WTC11 (cell line): ENCODE results near the gene STRIT1. TPM values are rescaled to one million over a fixed set of nuclear protein-coding genes. Genes with fewer than 3 reads are reported as not detected.

ENCODE experiments used
- ATAC-seq: fragments of 200-7000 bp; cut with Tn5 transposase; 2 replicates; pipeline ENCODE4 v1.10.0; 2021; ENCODE audit warnings: mild to moderate bottlenecking, moderate library complexity
- CTCF ChIA-PET: fragments of 300-600 bp; sonication (Branson Sonifier 250); formaldehyde crosslinking; loops from one replicate; lab custom pipeline; 2021; ENCODE audit warnings: antibody characterized with exemption; lab: Charles Lee
- POLR2A ChIA-PET: fragments of 350-600 bp; sonication (Branson Sonifier 250); formaldehyde crosslinking; loops from one replicate; lab custom pipeline; 2021; ENCODE audit warnings: antibody characterized with exemption; lab: Charles Lee
- DNase-seq: peaks from one replicate; pipeline ENCODE4 v3.0.0; 2021; ENCODE audit warnings: low spot score
- H3K27ac Mint-ChIP-seq: 2 replicates; pipeline ENCODE4 v1.8.0; 2021; ENCODE audit warnings: mixed read lengths
- H3K27me3 Mint-ChIP-seq: 2 replicates; pipeline ENCODE4 v1.8.0; 2021; ENCODE audit warnings: low read depth, mild to moderate bottlenecking, moderate library complexity, mixed read lengths
- H3K36me3 Mint-ChIP-seq: 2 replicates; pipeline ENCODE4 v1.8.0; 2021; ENCODE audit warnings: mixed read lengths
- H3K4me1 Mint-ChIP-seq: 2 replicates; pipeline ENCODE4 v1.8.0; 2022; ENCODE audit warnings: mixed read lengths
- H3K4me3 Mint-ChIP-seq: 2 replicates; pipeline ENCODE4 v1.8.0; 2021; ENCODE audit warnings: mild to moderate bottlenecking, moderate library complexity, mixed read lengths
- H3K9me3 Mint-ChIP-seq: 2 replicates; pipeline ENCODE4 v1.8.0; 2021; ENCODE audit warnings: mixed read lengths
- ELF4 ChIP-seq: sonication (generic); formaldehyde crosslinking; IDR thresholded peaks from 2 replicates; pipeline ENCODE4 v1.8.1; 2022; ENCODE audit warnings: low read depth, mild to moderate bottlenecking, moderate library complexity, missing genetic modification reagents
- ETV6 ChIP-seq: sonication (generic); formaldehyde crosslinking; IDR thresholded peaks from 2 replicates; pipeline ENCODE4 v1.8.1; 2022; ENCODE audit warnings: mild to moderate bottlenecking, missing genetic modification reagents
- FOXJ3 ChIP-seq: sonication (generic); formaldehyde crosslinking; IDR thresholded peaks from 2 replicates; pipeline ENCODE4 v1.9.0; 2021; ENCODE audit warnings: missing genetic modification reagents, mild to moderate bottlenecking, borderline replicate concordance
- FOXK1 ChIP-seq: sonication (generic); formaldehyde crosslinking; IDR thresholded peaks from 2 replicates; pipeline ENCODE4 v1.8.0; 2022; ENCODE audit warnings: mild to moderate bottlenecking, moderate library complexity, missing genetic modification reagents
- JAZF1 ChIP-seq: fragments of 250-450 bp; sonication (Bioruptor Pico); IDR thresholded peaks from 2 replicates; pipeline ENCODE4 v1.9.0; 2021; ENCODE audit warnings: moderate library complexity, mild to moderate bottlenecking, inconsistent platforms
- PRRX2 ChIP-seq: fragments of 250-450 bp; sonication (Bioruptor Pico); IDR thresholded peaks from 2 replicates; pipeline ENCODE4 v1.8.0; 2021; ENCODE audit warnings: mild to moderate bottlenecking
- ZNF121 ChIP-seq: sonication (generic); formaldehyde crosslinking; IDR thresholded peaks from 2 replicates; pipeline ENCODE4 v1.8.0; 2023; ENCODE audit warnings: missing genetic modification reagents
- ZNF138 ChIP-seq: sonication (generic); formaldehyde crosslinking; conservative IDR thresholded peaks from 2 replicates; pipeline ENCODE4 v1.8.1; 2022; ENCODE audit warnings: mild to moderate bottlenecking, moderate library complexity, missing genetic modification reagents
- total RNA-seq: library from RNA; stranded (reverse); gene quantifications from 3 replicates; pipeline ENCODE4 v1.2.3, GENCODE V29; 2021
- TF ChIP-seq, protein P1 (sequence below): sonication (generic); formaldehyde crosslinking; IDR thresholded peaks from 2 replicates; pipeline ENCODE4 v1.8.1; 2023; ENCODE audit warnings: mild to moderate bottlenecking, missing genetic modification reagents
- TF ChIP-seq, protein P2 (sequence below): sonication (generic); formaldehyde crosslinking; IDR thresholded peaks from 2 replicates; pipeline ENCODE4 v1.8.0; 2022; ENCODE audit warnings: mild to moderate bottlenecking, missing genetic modification reagents
- TF ChIP-seq, protein P3 (sequence below): fragments of 250-450 bp; sonication (Bioruptor Pico); conservative IDR thresholded peaks from 2 replicates; pipeline ENCODE4 v1.9.0; 2021; ENCODE audit warnings: mild to moderate bottlenecking
- TF ChIP-seq, protein P4 (sequence below): sonication (generic); formaldehyde crosslinking; IDR thresholded peaks from 2 replicates; pipeline ENCODE4 v1.8.1; 2022; ENCODE audit warnings: missing genetic modification reagents, borderline replicate concordance
- TF ChIP-seq, protein P5 (sequence below): fragments of 250-450 bp; sonication (Bioruptor Pico); IDR thresholded peaks from 2 replicates; pipeline ENCODE4 v1.9.0; 2021; ENCODE audit warnings: moderate library complexity, mild to moderate bottlenecking, inconsistent platforms, borderline replicate concordance
- TF ChIP-seq, protein P6 (sequence below): sonication (generic); formaldehyde crosslinking; IDR thresholded peaks from 2 replicates; pipeline ENCODE4 v1.8.1; 2023; ENCODE audit warnings: mild to moderate bottlenecking, missing genetic modification reagents, borderline replicate concordance
- TF ChIP-seq, protein P7 (sequence below): fragments of 250-450 bp; sonication (Bioruptor Pico); IDR thresholded peaks from 2 replicates; pipeline ENCODE4 v1.9.0; 2021; ENCODE audit warnings: mild to moderate bottlenecking, borderline replicate concordance

The STRIT1 gene
- total RNA-seq, 1 experiment from 2014 or later, result 0.33 TPM

DNA sequence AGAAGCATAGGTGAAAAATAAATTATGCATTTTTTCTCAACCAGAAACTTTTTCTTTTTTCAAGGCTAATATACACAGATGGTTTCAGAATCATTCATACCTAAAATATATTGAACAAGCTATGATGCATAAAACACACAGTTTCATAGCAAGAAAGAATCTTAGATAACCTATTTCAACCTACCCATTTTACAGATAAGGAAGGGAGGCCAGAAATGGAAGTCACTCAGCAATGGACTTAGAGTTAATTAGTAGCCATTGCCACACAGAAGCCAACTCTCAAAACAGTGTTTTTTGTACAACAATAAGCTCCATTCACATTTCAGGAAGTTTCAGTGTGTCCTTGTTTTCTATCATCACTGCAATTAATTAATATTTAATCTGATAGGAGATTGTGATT, 27.5 kb upstream of the STRIT1 start (continued):
- TF ChIP-seq, protein P1, sequence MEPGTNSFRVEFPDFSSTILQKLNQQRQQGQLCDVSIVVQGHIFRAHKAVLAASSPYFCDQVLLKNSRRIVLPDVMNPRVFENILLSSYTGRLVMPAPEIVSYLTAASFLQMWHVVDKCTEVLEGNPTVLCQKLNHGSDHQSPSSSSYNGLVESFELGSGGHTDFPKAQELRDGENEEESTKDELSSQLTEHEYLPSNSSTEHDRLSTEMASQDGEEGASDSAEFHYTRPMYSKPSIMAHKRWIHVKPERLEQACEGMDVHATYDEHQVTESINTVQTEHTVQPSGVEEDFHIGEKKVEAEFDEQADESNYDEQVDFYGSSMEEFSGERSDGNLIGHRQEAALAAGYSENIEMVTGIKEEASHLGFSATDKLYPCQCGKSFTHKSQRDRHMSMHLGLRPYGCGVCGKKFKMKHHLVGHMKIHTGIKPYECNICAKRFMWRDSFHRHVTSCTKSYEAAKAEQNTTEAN (CRISPR knock-in tag), result no peak

DNA sequence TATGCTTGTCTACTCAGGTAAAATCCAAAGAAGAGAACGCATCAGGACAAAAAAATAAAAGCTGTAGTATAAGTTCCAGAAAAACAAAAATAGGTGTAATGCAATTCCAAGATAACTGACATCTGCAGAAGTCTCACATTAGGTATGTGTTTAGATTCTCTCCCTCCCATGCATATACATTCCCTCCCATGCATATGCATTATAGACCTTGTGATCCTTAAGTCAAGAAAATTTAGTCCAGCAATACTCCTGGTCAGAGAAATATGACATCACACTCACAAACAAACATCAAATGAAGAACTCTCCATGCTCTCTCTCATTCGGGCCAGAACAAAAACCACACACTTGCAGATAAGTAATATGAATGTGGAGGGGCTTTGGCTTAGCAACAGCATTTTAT, 25.3 kb upstream of the STRIT1 start:
- TF ChIP-seq ZNF138 (no peak), ELF4 (CRISPR knock-in tag) (no peak)
- TF ChIP-seq, protein P2, sequence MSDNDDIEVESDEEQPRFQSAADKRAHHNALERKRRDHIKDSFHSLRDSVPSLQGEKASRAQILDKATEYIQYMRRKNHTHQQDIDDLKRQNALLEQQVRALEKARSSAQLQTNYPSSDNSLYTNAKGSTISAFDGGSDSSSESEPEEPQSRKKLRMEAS, result no peak
- TF ChIP-seq, protein P3, sequence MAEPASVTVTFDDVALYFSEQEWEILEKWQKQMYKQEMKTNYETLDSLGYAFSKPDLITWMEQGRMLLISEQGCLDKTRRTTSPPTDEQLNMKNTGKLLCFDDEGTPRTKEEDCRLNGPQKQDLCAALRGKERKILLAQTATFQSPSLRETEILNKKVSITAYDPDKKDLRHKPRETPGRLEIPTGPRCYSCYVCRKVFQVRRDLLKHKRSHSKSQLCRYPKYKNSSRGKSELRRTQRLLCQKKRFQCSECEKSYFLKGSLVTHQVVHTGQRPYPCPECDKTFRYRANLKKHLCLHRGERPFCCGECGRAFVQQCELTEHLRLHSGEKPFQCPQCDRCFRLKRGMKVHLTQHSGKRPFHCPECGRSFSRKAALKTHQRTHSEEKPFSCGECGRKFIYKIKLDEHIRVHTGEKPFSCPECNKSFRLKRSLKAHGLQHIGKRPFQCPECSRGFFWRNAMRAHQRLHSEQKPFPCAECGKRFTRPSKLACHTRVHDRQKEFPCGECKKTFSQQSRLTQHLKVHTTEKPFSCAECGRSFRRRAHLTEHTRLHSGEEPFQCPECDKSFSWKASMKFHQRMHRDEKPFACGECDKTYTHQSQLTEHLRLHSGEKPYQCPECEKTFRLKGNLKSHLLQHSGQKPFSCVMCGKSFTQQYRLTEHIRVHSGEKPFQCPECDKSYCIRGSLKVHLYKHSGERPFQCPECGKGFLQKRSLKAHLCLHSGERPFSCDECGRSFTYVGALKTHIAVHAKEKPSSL (CRISPR knock-in tag), result no peak
- ChIA-PET POLR2A (no interaction called here), CTCF (no interaction called here)
- ATAC-seq, result no peak
- Mint-ChIP-seq H3K36me3 (no peaks in the 10 kb centered on the region), H3K4me3 (no peak overlapping the region), H3K27ac (no peak overlapping the region), H3K27me3 (no peaks in the 10 kb centered on the region), H3K9me3 (peaks cover 11% of the 10 kb centered on the region), H3K4me1 (peaks cover 8% of the 10 kb centered on the region)
- no peak for DNase-seq

DNA sequence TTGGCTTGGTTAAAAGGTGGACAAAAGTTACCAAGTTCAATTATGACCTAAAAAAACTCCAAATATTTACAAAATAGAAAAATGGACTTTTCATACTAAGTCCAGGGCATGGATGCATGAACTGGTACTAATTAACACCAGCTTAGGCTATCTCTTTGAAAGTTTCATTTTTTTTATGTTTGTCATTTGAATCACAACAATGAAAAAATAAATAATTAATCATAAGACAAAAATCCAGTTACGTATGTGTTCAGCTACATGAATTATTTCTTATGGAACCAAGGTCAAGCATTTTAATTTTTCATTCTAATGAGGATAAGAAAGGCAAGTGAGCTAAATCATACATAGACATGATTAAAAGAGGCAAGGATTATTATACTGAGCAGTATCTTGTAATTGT, 23.7 kb upstream of the STRIT1 start:
- Mint-ChIP-seq H3K27me3 (no peaks in the 10 kb centered on the region), H3K4me1 (peaks cover 10% of the 10 kb centered on the region), H3K9me3 (peaks cover 11% of the 10 kb centered on the region), H3K27ac (no peak overlapping the region), H3K4me3 (no peak overlapping the region), H3K36me3 (no peaks in the 10 kb centered on the region)
- ChIA-PET CTCF (no interaction called here), POLR2A (no interaction called here)
- TF ChIP-seq ELF4 (CRISPR knock-in tag) (no peak), ETV6 (CRISPR knock-in tag) (no peak), PRRX2 (CRISPR knock-in tag) (no peak)
- TF ChIP-seq, protein P4, sequence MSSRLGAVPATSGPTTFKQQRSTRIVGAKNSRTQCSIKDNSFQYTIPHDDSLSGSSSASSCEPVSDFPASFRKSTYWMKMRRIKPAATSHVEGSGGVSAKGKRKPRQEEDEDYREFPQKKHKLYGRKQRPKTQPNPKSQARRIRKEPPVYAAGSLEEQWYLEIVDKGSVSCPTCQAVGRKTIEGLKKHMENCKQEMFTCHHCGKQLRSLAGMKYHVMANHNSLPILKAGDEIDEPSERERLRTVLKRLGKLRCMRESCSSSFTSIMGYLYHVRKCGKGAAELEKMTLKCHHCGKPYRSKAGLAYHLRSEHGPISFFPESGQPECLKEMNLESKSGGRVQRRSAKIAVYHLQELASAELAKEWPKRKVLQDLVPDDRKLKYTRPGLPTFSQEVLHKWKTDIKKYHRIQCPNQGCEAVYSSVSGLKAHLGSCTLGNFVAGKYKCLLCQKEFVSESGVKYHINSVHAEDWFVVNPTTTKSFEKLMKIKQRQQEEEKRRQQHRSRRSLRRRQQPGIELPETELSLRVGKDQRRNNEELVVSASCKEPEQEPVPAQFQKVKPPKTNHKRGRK, result no peak
- TF ChIP-seq, protein P5, sequence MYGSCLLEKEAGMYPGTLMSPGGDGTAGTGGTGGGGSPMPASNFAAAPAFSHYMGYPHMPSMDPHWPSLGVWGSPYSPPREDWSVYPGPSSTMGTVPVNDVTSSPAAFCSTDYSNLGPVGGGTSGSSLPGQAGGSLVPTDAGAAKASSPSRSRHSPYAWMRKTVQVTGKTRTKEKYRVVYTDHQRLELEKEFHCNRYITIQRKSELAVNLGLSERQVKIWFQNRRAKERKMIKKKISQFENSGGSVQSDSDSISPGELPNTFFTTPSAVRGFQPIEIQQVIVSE (CRISPR knock-in tag), result no peak
- TF ChIP-seq, protein P6, sequence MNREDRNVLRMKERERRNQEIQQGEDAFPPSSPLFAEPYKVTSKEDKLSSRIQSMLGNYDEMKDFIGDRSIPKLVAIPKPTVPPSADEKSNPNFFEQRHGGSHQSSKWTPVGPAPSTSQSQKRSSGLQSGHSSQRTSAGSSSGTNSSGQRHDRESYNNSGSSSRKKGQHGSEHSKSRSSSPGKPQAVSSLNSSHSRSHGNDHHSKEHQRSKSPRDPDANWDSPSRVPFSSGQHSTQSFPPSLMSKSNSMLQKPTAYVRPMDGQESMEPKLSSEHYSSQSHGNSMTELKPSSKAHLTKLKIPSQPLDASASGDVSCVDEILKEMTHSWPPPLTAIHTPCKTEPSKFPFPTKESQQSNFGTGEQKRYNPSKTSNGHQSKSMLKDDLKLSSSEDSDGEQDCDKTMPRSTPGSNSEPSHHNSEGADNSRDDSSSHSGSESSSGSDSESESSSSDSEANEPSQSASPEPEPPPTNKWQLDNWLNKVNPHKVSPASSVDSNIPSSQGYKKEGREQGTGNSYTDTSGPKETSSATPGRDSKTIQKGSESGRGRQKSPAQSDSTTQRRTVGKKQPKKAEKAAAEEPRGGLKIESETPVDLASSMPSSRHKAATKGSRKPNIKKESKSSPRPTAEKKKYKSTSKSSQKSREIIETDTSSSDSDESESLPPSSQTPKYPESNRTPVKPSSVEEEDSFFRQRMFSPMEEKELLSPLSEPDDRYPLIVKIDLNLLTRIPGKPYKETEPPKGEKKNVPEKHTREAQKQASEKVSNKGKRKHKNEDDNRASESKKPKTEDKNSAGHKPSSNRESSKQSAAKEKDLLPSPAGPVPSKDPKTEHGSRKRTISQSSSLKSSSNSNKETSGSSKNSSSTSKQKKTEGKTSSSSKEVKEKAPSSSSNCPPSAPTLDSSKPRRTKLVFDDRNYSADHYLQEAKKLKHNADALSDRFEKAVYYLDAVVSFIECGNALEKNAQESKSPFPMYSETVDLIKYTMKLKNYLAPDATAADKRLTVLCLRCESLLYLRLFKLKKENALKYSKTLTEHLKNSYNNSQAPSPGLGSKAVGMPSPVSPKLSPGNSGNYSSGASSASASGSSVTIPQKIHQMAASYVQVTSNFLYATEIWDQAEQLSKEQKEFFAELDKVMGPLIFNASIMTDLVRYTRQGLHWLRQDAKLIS, result no peak
- no peak for DNase-seq
- no peak for ATAC-seq

DNA sequence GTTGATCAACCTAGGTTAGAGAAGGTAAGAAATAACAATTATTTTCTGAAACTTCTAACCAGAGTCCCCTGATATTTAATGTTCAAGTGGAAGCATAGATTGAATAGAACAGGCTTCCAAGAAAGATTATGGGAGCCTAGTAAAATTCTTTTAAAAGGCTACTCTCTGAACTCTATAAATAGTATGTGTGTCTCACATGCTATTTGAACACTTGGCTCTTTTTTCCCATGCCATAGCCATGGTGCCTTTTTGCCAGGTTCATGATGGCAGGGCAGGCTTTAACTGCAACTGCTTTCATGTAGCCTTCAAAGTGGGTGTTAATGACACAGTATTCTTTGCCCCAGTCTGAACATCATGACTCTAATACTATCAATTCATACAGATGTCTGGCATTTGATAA, 22.9 kb upstream of the STRIT1 start:
- DNase-seq, result no peak
- H3K4me3 Mint-ChIP-seq, result no peak overlapping the region
- peaks cover 11% of the 10 kb centered on the region for H3K9me3 Mint-ChIP-seq
- peaks cover 6% of the 10 kb centered on the region for H3K4me1 Mint-ChIP-seq
- CTCF ChIA-PET, result no interaction called here
- H3K27me3 Mint-ChIP-seq, result no peaks in the 10 kb centered on the region
- no peak for ATAC-seq
- H3K27ac Mint-ChIP-seq, result no peak overlapping the region
- no peaks in the 10 kb centered on the region for H3K36me3 Mint-ChIP-seq
- POLR2A ChIA-PET, result interaction anchor here (0.6 kb wide), 1 partner anchor 338 kb away, joined by 7 read pairs; no protein-coding TSS in a partner anchor
- TF ChIP-seq FOXK1 (CRISPR knock-in tag) (no peak), JAZF1 (CRISPR knock-in tag) (no peak), ELF4 (CRISPR knock-in tag) (no peak), FOXJ3 (CRISPR knock-in tag) (no peak), ZNF121 (CRISPR knock-in tag) (no peak)
- TF ChIP-seq, protein P7, sequence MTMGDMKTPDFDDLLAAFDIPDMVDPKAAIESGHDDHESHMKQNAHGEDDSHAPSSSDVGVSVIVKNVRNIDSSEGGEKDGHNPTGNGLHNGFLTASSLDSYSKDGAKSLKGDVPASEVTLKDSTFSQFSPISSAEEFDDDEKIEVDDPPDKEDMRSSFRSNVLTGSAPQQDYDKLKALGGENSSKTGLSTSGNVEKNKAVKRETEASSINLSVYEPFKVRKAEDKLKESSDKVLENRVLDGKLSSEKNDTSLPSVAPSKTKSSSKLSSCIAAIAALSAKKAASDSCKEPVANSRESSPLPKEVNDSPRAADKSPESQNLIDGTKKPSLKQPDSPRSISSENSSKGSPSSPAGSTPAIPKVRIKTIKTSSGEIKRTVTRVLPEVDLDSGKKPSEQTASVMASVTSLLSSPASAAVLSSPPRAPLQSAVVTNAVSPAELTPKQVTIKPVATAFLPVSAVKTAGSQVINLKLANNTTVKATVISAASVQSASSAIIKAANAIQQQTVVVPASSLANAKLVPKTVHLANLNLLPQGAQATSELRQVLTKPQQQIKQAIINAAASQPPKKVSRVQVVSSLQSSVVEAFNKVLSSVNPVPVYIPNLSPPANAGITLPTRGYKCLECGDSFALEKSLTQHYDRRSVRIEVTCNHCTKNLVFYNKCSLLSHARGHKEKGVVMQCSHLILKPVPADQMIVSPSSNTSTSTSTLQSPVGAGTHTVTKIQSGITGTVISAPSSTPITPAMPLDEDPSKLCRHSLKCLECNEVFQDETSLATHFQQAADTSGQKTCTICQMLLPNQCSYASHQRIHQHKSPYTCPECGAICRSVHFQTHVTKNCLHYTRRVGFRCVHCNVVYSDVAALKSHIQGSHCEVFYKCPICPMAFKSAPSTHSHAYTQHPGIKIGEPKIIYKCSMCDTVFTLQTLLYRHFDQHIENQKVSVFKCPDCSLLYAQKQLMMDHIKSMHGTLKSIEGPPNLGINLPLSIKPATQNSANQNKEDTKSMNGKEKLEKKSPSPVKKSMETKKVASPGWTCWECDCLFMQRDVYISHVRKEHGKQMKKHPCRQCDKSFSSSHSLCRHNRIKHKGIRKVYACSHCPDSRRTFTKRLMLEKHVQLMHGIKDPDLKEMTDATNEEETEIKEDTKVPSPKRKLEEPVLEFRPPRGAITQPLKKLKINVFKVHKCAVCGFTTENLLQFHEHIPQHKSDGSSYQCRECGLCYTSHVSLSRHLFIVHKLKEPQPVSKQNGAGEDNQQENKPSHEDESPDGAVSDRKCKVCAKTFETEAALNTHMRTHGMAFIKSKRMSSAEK, result no peak
- TF ChIP-seq, protein P5 (CRISPR knock-in tag), result no peak
